ENCODE measurements around the gene SH2D5.

- TF ChIP-seq CTCF (conservative IDR thresholded peaks at IDR 0.05; ENCODE audit: low read depth, low read length) (peak; percentile 37; the same call in 1 of the 2 replicates), EZH2 (IDR thresholded peaks at IDR 0.05; ENCODE audit: low read length, unreplicated experiment) (no peak), EZH2phosphoT487 (IDR thresholded peaks at IDR 0.05; ENCODE audit: borderline replicate concordance, low read length) (no peak)
These were observed 4.7 kb downstream of the SH2D5 start for GRCh38 chr1:20727746-20728316.
